Activated CD4-positive, alpha-beta T cell treated with anti-CD3 and anti-CD28 coated beads, Interleukin-2, amount 50 U/mL, for 48 hours (primary cell): ENCODE measurements around the gene DPYSL3.
"Not testable (repeated sequence)": the region's sequence is repeated elsewhere in the genome, so short reads cannot be mapped to it uniquely, and the experiment has no call there.

Source experiments
- DNase-seq, 2 experiments: peaks; one replicate each; pipeline ENCODE4 v3.0.0-alpha.2; 2020

DPYSL3 gene

DNA sequence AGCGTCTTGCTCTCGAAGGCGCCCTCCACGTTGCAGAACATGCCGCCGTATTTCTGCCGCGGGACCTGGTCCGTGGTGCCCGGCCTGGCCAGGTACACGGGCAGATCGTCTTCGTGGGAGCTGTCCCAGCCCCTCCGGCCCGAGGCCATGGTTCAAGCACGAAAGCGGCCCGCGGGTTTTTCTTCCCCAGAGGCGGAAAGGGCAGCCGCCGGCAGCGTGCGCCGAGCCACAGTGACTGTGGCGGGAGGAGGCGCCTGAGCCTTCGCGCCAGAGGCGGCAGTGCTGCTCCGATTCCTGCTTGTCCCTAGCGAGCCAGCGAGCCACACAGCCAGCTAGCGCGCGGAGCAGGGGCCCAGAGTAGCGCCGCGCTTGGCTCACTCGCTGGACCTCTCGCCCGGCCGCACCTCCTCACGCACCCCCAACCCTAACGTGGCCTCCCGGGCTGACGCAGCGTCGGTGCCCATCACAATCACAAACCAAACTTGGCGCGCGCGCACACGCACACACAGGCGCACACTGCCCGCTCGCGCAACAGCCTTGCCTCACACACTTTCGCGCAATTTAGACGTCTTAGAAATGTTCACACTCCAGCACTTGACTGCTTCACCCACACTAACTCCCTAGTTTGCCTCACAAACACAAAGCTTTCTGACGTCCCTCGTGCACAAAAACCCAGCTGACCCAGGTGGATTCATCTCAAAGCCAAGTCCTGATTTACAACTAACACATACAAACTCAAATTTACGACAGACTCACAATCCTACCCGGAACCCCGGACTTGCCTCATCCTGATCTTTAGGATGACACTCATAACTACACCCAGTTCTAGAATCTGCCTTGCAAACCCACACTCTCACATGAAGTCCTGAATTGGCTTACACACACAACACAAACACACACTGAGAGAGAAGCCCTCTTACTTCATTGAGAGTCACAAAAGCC, at the start of gene DPYSL3:
Gene DPYSL3, minus strand, starts transcription at position 359 of the 942 bp plus-strand sequence. Its CDS starts 210 bp downstream, at position 149.
- peak; percentile 2 to 8 for DNase-seq

DNA sequence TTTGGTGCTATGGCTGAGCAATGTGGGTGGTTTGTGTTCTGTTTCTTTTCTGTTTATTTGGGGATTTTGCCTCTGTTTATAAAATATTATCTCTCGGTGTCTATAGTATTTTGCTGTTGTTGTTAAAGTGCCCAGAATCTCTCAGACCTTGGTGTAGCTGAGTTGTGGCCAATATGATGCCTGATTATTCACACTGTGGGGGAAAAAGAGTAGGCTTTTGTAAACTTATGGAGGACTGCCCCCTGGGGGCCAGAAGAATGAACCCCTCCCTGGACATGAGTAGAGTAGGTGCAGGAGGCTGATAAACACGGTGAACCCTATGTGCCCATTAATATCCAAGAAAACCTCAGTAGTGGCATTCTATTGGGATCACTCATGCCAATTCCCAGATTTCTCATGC, 49.0 kb upstream of the DPYSL3 start:
- DNase-seq, result peak in 1 of 2 experiments; percentile 1

DNA sequence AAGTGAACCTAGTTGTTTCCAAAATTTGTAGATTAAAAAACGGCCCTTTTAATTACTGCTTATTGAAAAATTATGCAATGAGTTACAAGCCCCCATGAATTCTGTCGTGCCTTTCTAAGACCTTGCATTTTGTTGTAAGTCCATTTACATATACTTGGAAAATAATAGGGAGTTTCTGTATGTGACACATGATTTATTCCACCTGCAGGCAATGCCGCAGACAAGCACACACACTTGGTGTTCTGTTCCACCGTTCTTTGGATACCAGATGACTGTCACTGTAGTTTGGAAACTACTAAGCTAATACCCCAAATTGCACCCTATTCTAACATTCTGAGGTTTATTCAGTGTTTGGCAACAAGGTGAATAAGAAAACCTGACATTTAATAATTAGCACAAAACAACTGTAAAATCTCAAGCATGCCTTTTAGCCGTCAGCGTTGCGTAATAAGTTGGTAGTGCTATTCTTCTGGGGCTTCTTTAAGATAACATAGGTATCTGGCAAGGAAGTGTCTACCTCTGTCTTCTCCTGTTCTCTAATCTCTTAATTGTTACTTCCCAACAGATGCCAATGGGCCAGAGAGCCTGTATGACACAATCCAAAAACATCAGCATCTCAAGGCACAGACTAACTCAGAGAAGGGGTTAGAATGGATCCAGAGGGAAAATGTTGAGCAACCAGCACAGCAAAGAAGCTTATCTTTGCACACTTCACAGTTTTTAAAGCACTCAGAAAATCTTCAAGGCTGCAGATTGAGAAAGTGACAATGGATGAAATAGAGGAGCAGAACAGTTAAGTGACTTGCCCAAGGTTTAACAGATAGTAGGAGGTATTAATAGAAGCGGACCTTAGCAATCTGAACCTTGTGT, 48.2 kb upstream of the DPYSL3 start:
- DNase-seq, result no peak

DNA sequence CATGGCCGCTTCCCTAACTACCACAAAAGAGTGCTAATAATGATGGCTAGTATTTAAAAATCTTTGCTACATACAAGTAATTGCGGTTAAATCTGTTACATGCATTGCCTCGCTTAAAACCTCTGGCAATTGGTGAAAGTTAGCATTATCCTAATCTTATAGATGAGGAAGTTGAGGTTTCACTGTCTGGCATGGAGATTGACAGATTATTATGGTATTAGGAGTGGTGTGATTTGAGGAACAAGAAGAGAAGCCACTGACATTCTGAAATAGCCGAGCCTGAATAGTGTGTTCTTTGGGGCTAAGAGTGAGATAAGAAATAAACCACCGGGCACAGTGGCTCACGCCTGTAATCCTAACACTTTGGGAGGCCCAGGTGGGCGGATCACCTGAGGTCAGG, 45.3 kb upstream of the DPYSL3 start:
- no peak for DNase-seq

DNA sequence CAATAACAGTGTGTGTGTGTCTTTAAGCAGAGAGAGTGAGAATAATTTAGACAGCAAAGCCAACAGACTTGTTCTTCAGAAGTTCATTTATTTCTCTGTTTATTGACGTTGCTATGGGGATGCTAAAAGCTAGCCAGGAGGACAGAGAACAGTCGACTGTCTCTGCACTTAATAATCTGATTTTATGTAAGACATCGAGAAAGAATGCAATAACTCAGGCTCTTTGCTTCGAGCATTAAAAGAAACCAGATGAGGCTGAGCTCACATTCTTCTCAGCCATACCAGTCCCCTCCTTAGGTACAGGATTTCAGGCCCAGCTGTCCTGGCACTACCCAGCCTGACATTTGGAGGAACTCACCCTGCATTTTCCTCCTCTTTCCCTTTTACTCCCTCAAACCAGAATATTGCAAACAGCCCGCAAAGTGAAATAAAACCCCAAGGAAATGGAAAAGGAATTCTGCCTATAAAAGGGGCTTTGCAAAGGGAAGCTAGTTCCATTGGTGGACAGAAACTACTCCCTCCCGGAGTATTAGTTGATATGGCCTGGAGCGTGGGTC, 44.5 kb upstream of the DPYSL3 start:
- DNase-seq, result no peak

DNA sequence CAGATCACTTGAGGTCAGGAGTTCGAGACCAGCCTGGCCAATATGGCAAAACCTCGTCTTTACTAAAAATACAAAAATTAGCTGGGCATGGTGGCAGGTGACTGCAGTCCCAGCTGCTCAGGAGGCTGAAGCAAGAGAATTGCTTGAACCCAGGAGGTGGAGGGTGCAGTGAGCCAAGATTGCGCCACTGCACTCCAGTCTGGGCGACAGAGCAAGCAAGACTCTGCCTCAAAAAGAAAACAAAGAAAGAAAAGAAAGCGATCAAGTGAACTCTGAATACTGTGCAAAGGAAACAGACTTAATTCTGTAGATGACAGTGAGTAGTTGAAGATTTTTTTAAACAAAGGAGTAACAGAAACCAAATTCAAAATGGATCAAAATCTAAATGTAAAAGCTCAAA, 43.9 kb upstream of the DPYSL3 start:
- not testable (repeated sequence) for DNase-seq

DNA sequence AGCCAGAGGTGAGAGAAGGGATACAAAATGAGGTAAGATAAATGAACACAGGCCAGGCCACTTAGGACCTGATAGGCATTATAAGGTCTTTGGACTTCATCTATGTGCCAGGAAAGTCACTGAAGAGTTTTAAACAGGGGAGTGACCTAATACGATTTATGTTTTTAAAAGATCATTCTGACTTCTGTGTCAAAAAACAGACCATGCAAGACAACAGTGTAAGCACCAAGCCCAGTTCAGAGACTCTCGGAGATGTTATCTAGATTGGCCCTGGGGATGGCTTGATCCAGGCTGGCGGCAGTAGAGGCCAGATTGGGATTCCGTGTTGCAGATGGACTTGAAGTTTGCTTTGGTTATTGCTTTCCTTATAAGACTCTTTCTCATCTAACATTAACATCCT, 43.0 kb upstream of the DPYSL3 start:
- DNase-seq, result no peak

DNA sequence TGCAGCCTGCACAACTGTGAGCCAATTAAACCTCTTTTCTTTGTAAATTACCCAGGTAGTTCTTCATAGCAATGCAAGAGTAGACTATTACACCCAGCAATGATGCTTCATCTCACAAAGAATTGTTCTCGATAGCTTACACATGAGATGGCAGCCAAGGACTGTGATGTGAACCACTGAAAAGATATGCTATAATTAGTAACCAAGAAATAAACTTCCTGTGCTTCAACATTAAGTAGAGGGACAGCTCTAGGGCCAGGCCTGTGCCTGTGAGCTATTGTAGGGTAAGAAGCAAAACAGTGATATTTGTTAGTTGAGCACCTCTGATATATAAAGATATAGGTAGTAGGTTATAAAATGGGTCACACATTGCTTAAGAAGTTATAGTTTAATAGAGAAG, 41.8 kb upstream of the DPYSL3 start:
- no peak for DNase-seq

DNA sequence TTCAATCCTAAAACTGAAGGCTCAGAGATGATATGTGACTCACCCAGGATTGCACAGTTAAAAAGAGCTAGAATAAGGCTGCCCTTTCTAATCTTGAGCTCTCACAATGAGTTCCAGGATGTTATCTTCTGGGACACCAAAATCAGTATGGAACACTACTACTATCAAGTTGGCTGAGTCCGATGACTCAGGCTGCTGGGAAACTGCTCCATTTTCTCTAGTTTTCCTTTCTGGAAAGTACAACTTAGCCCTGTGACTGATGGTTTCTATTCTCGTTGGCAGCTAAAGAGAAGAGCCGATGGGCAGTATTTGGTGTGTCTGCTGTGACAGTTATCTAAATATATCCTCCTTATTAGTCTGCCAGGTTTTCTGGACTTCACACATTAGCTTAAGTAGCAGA, 37.9 kb upstream of the DPYSL3 start:
- DNase-seq, result no peak

DNA sequence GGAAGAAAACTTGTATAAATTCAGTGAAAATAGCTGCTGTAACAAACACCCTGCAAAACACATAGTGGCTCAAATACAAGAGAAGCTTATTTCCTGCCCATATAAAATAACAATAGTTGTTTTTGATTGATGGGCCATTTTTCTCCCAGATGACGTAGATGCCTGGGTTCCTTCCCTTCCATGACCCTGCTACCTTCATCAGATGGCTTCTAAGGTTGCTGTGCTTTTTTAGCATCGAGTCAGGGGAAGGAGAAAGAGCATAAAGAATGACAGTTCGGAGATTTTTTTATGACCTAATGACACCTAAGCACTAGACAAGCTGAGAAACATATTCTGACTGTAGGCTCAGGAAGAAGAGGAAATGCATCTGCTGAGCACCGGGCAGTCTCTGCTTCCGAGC, 34.7 kb upstream of the DPYSL3 start:
- DNase-seq, result no peak

DNA sequence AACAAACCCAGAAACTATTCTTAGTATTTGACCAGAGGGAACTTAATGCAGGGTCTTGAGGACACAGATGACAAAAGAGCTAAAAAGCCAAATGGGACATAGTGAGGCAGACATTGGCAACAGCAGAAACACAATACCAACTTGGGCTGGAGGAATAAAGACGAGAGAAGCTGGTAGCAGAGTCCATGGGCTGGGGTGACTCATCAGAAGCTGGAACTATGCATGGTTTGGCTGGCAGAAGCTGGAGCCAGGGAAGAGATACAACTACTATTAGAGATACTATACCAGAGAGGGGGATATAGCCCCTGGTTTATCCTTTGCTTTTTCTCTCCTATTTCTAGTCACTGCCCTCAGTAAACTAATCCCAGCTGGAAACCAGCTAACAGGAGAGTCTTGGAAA, 29.2 kb upstream of the DPYSL3 start:
- no peak for DNase-seq

DNA sequence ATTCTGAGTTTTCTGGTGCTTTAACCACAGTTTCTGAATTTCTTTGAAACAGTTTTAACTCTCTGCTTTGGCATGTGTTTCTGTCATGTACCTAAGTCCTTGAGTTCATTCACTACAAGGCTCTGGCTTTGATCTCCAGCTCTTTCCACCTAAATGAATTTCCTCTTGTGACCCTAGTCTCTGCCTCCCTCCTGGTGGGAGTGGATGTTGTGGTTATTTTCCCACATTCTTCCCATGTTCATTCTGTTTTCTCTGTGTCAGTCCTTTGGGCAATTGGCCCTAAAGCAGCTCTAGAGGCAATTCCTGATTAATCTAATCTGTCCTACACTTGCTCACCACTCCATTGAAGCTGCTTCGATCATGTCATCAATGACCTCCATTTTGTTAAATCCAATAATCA, 28.4 kb upstream of the DPYSL3 start:
- DNase-seq, result no peak

DNA sequence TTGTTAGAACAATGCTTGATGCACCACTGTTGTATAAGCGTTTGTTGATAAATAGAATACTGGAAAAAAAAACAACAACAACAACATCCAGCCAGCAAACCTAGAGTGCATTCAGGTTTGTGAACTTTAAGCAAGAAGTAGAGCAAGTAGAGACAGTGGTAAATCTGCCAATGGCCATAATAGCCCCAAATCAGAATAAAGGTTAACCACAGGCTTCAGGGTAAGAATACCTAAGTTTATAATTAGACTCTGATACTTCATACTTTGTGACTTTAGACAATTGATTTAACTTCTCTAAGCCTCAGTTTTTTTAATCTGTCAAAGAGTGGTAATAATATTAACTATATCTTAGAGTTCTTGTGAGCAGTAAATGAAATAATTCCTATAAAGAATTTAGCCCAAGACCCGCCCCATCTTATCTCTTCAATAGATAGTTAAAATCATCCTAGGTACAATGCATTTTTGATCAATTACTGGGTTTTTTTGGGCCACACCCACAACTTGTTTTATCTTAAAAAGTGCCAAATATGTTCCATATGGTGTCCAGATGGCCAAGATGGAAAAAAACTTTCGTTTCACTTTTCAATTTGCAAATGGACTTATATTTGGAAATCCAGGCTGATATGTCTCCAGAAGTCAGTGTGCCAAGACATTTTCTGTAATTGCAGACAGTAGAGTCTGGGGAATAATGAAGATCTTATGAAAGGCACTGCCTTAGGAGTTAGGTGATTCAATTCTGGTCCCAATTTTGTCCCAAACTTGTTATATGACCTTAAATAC, 24.5 kb upstream of the DPYSL3 start:
- no peak for DNase-seq

DNA sequence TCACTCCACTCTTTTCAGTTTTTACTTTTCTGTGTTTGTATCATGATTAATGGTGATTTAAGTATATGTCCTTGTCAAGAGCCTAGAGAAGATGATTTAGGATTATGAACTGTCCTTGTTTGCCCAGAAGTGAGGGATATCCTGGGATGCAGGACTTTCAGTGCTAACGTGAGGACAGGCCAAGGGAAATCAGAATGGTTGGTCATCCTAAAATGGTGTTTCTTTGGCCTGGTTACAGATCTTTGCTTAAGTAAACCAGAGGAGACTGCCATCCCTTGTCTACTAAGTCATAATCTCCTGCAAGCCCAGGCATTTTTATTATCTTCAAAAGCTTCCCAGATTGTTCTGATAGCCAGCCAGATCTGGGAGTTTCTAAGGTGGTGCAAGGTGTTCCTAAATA, 22.3 kb upstream of the DPYSL3 start:
- DNase-seq, result no peak

DNA sequence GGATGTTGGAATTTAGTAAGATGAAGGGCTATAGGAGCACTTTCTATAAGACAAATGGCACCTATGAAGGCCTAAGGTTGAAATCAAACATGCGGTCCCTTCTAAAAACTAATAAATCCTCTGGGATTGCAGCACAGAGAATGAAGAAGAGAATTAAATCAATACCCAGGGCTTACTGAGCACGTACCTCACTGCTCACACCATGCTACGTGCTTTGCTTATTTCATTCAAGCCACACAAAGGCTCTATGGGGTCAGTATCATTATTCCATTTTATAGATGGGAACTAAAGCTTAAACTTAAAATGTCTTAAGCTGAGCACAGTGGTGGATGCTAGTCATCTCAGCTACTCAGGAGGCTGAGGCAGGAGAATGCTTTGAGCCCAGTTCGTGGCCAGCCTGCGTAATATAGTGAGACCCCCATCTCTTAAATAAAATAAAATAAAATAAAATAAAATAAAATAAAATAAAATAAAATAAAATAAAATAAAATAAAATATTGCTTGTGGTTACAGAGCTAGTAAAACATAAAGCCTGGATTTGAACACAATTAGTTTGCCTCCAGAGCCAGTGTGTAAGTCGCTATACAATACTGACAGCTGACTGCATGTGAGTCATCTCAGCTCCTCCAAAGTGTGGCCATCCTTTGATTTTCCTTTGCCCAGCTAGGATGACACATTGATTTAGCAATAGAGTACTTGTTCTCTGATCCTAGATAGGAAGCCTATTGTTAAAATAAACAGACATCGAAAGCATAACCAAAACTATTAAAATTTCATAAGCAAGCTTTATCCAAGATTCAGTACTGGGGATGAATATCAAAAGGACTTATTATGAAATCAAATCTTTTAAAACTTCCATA, 20.9 kb upstream of the DPYSL3 start:
- DNase-seq, result no peak

DNA sequence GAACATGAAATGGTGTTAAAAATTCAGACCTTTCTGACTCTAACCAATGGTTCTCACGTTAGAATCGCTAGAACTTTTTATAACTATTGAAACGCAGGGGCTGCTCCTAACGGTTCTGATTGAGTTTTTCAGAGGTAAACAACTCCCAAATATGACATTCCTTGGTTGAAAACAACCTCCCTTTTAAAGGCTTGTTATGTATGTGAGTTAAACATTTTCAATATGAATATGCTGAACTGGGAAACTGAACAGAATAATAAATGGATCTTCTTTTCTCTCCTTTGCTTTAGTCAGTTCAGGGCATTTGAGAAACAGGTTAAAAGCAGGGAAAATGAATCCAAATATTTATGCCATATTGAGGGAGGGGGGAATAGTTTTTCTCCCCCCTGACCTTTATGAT, 13.2 kb upstream of the DPYSL3 start:
- no peak for DNase-seq

DNA sequence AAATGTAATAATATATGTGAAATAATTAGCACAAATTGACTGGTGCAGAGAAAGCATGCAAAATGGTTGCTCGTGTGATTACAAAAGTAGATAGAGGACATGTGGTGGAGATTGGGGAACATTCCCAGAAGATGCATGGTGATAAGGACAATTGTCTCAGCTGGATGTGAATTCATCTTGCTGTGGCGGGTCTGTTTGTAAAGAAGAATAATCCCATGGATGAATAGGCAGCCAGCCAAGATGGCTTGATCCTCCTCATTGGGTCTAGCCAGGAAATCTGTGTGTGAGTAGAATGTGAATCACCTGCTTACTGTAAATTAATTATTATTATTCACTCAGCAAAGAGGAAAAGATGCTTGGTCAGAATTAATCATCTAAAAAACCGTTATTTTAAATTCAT, 12.6 kb upstream of the DPYSL3 start:
- DNase-seq, result no peak

DNA sequence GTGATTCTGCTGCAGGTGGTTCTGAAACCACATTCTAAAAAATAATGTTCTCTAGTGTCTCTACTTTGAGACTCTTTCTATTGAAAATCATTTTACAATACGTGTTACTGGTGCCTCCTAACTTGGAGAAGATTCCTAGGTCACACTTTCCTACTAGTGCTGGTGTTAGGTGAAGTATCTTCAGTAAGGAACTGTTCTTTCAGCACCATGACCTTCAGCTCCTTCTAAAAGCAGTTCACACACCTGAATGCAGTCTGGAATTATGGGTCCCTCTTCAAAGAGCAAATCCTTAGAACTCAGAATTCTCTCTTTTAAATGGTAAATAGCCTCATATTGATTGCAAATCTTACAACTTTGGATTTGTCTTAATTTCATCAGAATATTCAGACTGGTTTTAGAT, 10.6 kb upstream of the DPYSL3 start:
- no peak for DNase-seq

DNA sequence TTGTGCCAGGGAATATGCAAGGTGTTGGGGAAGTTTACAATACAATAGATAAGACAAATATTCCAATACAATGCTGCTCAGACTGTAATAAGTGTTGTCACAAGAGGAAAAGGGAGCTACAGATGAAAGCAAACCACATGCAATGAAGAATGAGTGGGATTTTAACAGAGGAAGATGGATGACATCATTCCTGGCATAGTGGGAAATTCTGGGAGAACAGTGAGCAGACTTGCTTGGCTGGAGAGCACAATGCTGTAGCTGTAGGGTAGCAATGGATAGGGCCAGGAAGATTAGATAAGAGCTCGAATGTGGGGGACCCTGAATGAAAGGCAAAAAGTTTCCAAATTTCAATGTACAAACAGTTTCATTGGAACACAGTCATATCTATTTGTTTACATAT, 9.5 kb upstream of the DPYSL3 start:
- DNase-seq, result no peak

DNA sequence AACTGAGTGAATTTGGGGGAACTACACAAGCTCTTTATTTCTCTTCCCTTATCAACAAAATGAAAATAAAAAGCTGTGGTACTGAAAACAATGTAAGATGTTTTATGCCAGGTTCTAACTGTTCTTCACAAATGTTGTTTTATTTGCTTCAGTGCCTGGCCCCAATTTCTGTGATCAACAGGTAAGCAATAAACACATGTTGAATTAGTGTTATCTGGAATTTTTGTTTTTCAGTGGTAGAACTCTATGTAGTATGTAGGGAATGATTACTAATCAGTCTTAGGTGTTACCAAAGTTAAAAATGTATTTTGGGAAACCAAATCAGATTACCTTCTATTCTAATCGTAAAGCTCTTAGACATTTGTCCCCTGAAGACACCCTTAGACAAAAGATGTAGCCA, 7.5 kb upstream of the DPYSL3 start:
- no peak for DNase-seq

DNA sequence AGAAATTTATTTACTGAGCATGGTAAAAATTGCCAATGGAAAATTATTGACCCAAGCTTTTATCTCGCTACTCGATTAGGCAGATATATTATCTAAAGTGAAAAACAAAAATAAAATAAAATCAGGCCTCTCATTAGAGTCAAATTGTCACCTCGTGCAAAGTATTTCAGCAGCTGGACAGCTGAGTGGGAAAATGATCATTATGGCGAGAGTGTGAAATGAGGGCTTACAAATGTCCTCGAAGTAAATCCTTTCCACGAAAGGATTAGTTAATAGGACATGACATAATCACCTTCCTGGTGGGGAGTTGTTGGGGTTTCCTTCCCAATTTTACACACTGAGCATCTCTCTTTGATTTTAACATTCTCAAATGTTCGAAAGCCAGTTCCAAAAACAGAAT, 5.4 kb upstream of the DPYSL3 start:
- no peak for DNase-seq
